MCF 10A (cell line): ENCODE measurements around the gene NEK6. TPM values are rescaled to one million over a fixed set of nuclear protein-coding genes. Genes with fewer than 3 reads are reported as not detected.
"Not testable (repeated sequence)": the region's sequence is repeated elsewhere in the genome, so short reads cannot be mapped to it uniquely, and the experiment has no call there.

ENCODE experiments used
- BruUV-seq: library from RNA; stranded (reverse); fragments of 400-500 nt; replicated peaks from 2 replicates; lab custom pipeline; 2021; lab: Mats Ljungman, UMichigan
- CTCF ChIA-PET: fragments of 300-600 bp; sonication (Branson Sonifier 250); formaldehyde crosslinking; extraction: SDS; loops from one replicate; lab custom pipeline; 2021; ENCODE audit warnings: antibody characterized with exemption, inconsistent platforms; lab: Yijun Ruan, JAX
- POLR2A ChIA-PET: fragments of 300-600, 350-650 bp; sonication (Branson Sonifier 250); formaldehyde crosslinking; extraction: SDS; loops from one replicate; lab custom pipeline; 2020; ENCODE audit warnings: antibody characterized with exemption, inconsistent platforms; lab: Yijun Ruan, JAX
- DNase-seq: peaks from one replicate; pipeline ENCODE4 v3.0.0-alpha.2; 2018; ENCODE audit not compliant: unreplicated experiment
- H3K27ac Mint-ChIP-seq: one replicate; pipeline ENCODE4 v1.8.0; 2022; ENCODE audit warnings: mild to moderate bottlenecking, low read depth, mixed read lengths; ENCODE audit not compliant: unreplicated experiment
- H3K27me3 Mint-ChIP-seq: one replicate; pipeline ENCODE4 v1.8.0; 2022; ENCODE audit warnings: mixed read lengths; ENCODE audit not compliant: insufficient read depth, unreplicated experiment
- H3K36me3 Mint-ChIP-seq: one replicate; pipeline ENCODE4 v1.8.0; 2022; ENCODE audit warnings: mild to moderate bottlenecking, moderate library complexity, mixed read lengths; ENCODE audit not compliant: insufficient read depth, unreplicated experiment
- H3K4me1 Mint-ChIP-seq: one replicate; pipeline ENCODE4 v1.8.0; 2022; ENCODE audit warnings: mixed read lengths; ENCODE audit not compliant: insufficient read depth, unreplicated experiment
- H3K4me3 Mint-ChIP-seq: one replicate; pipeline ENCODE4 v1.8.0; 2022; ENCODE audit warnings: mild to moderate bottlenecking, moderate library complexity, mixed read lengths; ENCODE audit not compliant: unreplicated experiment
- H3K9me3 Mint-ChIP-seq: one replicate; pipeline ENCODE4 v1.8.0; 2022; ENCODE audit warnings: mixed read lengths; ENCODE audit not compliant: unreplicated experiment
- intact Hi-C: fragments of 100-400 bp; cut with micrococcal nuclease; formaldehyde crosslinking; loops from 2 replicates; pipeline ENCODE4 v1.14.1; 2022
- total RNA-seq: library from RNA; stranded (reverse); gene quantifications from 2 replicates; pipeline ENCODE4 v1.2.3, GENCODE V29; 2022
- TF ChIP-seq, protein P1 (sequence below): fragments of 200-600 bp; IDR thresholded peaks from one replicate; pipeline ENCODE4 v1.8.0; 2022; ENCODE audit warnings: antibody characterized with exemption, mild to moderate bottlenecking; ENCODE audit not compliant: unreplicated experiment

Gene NEK6
- total RNA-seq, 1 experiment from 2014 or later: 27.5 TPM

- BruUV-seq: no TSS peak
- POLR2A ChIA-PET: interaction anchor here (0.6 kb wide), 1 partner anchor 780 kb away, joined by 3 read pairs; no protein-coding TSS in a partner anchor
- DNase-seq: no peak
- intact Hi-C loops: no loop called here
- TF ChIP-seq, protein P1, sequence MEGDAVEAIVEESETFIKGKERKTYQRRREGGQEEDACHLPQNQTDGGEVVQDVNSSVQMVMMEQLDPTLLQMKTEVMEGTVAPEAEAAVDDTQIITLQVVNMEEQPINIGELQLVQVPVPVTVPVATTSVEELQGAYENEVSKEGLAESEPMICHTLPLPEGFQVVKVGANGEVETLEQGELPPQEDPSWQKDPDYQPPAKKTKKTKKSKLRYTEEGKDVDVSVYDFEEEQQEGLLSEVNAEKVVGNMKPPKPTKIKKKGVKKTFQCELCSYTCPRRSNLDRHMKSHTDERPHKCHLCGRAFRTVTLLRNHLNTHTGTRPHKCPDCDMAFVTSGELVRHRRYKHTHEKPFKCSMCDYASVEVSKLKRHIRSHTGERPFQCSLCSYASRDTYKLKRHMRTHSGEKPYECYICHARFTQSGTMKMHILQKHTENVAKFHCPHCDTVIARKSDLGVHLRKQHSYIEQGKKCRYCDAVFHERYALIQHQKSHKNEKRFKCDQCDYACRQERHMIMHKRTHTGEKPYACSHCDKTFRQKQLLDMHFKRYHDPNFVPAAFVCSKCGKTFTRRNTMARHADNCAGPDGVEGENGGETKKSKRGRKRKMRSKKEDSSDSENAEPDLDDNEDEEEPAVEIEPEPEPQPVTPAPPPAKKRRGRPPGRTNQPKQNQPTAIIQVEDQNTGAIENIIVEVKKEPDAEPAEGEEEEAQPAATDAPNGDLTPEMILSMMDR: no peak
- H3K27ac Mint-ChIP-seq: no peak overlapping the region
- no peaks in the 10 kb centered on the region for H3K4me1 Mint-ChIP-seq
- CTCF ChIA-PET: no interaction called here
- no peaks in the 10 kb centered on the region for H3K9me3 Mint-ChIP-seq
- no peaks in the 10 kb centered on the region for H3K36me3 Mint-ChIP-seq
- no peak overlapping the region for H3K4me3 Mint-ChIP-seq
- peaks cover 18% of the 10 kb centered on the region for H3K27me3 Mint-ChIP-seq
Measured at GRCh38 chr9:124242331-124243194, 15.2 kb upstream of the NEK6 start.

- BruUV-seq, H3K9me3 Mint-ChIP-seq, CTCF ChIA-PET, H3K27me3 Mint-ChIP-seq, H3K4me1 Mint-ChIP-seq, DNase-seq, H3K4me3 Mint-ChIP-seq, H3K36me3 Mint-ChIP-seq, H3K27ac Mint-ChIP-seq, intact Hi-C loops, POLR2A ChIA-PET: not testable (repeated sequence)
Measured at GRCh38 chr9:124247393-124247792, 10.4 kb upstream of the NEK6 start.

GRCh38 chr9:124248066-124248465 is 9.7 kb upstream of the NEK6 start:
- CTCF ChIA-PET: no interaction called here
- Mint-ChIP-seq H3K27me3 (no peaks in the 10 kb centered on the region), H3K9me3 (no peaks in the 10 kb centered on the region), H3K4me3 (no peak overlapping the region), H3K4me1 (peaks cover 6% of the 10 kb centered on the region), H3K27ac (no peak overlapping the region), H3K36me3 (no peaks in the 10 kb centered on the region)
- intact Hi-C loops: no loop called here
- BruUV-seq: no TSS peak
- POLR2A ChIA-PET: interaction anchor here (0.9 kb wide), 1 partner anchor 11 kb away, joined by 3 read pairs; no protein-coding TSS in a partner anchor
- TF ChIP-seq, protein P1: no peak
- peak; percentile 24 for DNase-seq

DNA sequence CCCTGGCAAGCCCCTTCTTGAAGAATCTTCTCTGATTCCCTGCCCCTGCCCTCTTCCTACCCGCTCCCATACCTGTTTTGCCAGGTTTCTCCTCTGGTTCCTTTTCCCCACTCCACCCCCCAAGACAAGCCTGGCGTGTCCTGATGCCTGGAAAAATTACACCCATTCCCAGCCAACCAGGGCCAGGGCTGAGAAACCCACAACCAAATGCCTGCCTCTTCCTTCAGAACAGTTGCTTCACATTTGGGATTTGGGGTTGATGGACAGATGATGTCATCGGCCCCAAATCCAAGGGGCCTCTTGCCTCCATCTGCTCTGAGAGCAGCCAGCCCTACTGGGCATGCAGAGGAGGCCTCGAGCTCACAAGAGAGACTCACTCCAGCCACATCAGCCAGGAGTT is 8.8 kb upstream of the NEK6 start:
- Mint-ChIP-seq H3K27me3 (no peaks in the 10 kb centered on the region), H3K4me1 (peaks cover 6% of the 10 kb centered on the region)
- BruUV-seq: no TSS peak

More for the DNA sequence above, 8.8 kb upstream of the NEK6 start:
- DNase-seq: no peak
- TF ChIP-seq, protein P1: no peak
- CTCF ChIA-PET: no interaction called here
- Mint-ChIP-seq H3K27ac (no peak overlapping the region), H3K36me3 (no peaks in the 10 kb centered on the region), H3K4me3 (no peak overlapping the region), H3K9me3 (no peaks in the 10 kb centered on the region)
- intact Hi-C loops: no loop called here
- POLR2A ChIA-PET: interaction anchor here (0.9 kb wide), 1 partner anchor 10 kb away, joined by 3 read pairs; no protein-coding TSS in a partner anchor
